ENCODE data around the gene DYNC1I1.

The DYNC1I1 gene

GRCh38 chr7:95794917-95795515 lies 22.7 kb downstream of the DYNC1I1 start:
- no peak for DNase-seq

GRCh38 chr7:95796617-95797016 lies 24.3 kb downstream of the DYNC1I1 start:
- no peak for DNase-seq

- DNase-seq: peak; percentile 94
Observed at GRCh38 chr7:95798401-95798930, 26.1 kb downstream of the DYNC1I1 start.

- DNase-seq: no peak
Observed at GRCh38 chr7:95800787-95801186, 28.4 kb downstream of the DYNC1I1 start.

- no peak for DNase-seq
Observed at GRCh38 chr7:95802270-95802669, 29.9 kb downstream of the DYNC1I1 start.

- no peak for DNase-seq
Observed at GRCh38 chr7:95804052-95804451, 31.7 kb downstream of the DYNC1I1 start.

- no peak for DNase-seq
Observed at GRCh38 chr7:95805909-95806308, 33.6 kb downstream of the DYNC1I1 start.

GRCh38 chr7:95808396-95808795 lies 36.0 kb downstream of the DYNC1I1 start:
- DNase-seq: no peak

- no peak for DNase-seq
Observed at GRCh38 chr7:95811846-95812445, 39.6 kb downstream of the DYNC1I1 start.

- DNase-seq: no peak
Observed at GRCh38 chr7:95814721-95815120, 42.4 kb downstream of the DYNC1I1 start.

- DNase-seq: no peak
Observed at GRCh38 chr7:95817866-95818640, 45.7 kb downstream of the DYNC1I1 start.

GRCh38 chr7:95820778-95821177 lies 48.4 kb downstream of the DYNC1I1 start:
- no peak for DNase-seq

- DNase-seq: no peak
Observed at GRCh38 chr7:95822717-95823116, 50.4 kb downstream of the DYNC1I1 start.

GRCh38 chr7:95824616-95825015 lies 52.3 kb downstream of the DYNC1I1 start:
- no peak for DNase-seq

- no peak for DNase-seq
Observed at GRCh38 chr7:95828824-95829790, 56.8 kb downstream of the DYNC1I1 start.

GRCh38 chr7:95840953-95841950 lies 68.9 kb downstream of the DYNC1I1 start:
- no peak for DNase-seq

GRCh38 chr7:95843286-95843685 lies 70.9 kb downstream of the DYNC1I1 start:
- DNase-seq: no peak

GRCh38 chr7:95845007-95845406 lies 72.7 kb downstream of the DYNC1I1 start:
- no peak for DNase-seq

- no peak for DNase-seq
Observed at GRCh38 chr7:95847061-95847460, 74.7 kb downstream of the DYNC1I1 start.

- DNase-seq: no peak
Observed at GRCh38 chr7:95859429-95859828, 87.1 kb downstream of the DYNC1I1 start.

- DNase-seq: no peak
Observed at GRCh38 chr7:95861041-95861440, 88.7 kb downstream of the DYNC1I1 start.
